Measurements from ENCODE around the gene MYL6B.

DNA sequence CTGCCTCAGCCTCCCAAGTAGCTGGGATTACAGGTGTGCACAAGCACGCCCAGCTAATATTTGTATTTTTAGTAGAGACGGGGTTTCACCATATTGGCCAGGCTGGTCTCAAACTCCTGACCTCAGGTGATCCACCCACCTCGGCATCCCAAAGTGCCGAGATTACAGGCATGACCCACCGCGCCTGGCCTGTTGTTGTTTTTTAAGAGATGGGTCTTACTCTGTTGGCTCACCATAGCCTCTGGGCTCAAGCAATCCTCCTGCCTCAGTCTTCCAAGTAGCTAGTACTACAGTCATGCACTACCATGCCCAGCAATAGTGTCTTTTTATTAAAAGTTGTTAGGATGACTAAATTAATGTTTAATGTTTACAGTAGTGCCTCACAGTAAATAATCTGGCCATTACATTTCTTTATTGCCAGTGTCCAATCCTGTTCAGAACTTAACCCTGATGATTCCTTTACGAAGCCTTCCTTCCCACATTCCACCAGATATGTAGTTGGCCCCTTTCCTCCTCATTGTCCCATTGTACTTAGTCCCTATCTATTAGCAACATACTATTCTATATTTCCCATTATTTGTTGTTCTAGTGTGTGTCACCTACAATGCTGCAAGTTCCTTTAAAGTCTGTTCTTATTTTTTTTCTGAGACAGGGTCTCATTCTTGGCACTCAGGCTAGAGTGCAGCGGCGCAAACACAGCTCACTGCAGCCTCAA, 45.7 kb downstream of the MYL6B start:
- TF ChIP-seq, protein P1, sequence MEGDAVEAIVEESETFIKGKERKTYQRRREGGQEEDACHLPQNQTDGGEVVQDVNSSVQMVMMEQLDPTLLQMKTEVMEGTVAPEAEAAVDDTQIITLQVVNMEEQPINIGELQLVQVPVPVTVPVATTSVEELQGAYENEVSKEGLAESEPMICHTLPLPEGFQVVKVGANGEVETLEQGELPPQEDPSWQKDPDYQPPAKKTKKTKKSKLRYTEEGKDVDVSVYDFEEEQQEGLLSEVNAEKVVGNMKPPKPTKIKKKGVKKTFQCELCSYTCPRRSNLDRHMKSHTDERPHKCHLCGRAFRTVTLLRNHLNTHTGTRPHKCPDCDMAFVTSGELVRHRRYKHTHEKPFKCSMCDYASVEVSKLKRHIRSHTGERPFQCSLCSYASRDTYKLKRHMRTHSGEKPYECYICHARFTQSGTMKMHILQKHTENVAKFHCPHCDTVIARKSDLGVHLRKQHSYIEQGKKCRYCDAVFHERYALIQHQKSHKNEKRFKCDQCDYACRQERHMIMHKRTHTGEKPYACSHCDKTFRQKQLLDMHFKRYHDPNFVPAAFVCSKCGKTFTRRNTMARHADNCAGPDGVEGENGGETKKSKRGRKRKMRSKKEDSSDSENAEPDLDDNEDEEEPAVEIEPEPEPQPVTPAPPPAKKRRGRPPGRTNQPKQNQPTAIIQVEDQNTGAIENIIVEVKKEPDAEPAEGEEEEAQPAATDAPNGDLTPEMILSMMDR (IDR thresholded peaks at IDR 0.05) = no peak
- TF ChIP-seq POLR2A (IDR thresholded peaks at IDR 0.05) = no peak
